CD4-positive, alpha-beta T cell treated with Interferon gamma for 1 hour (primary cell): ENCODE measurements around the gene TMEM132A.
"Not testable (repeated sequence)": the region's sequence is repeated elsewhere in the genome, so short reads cannot be mapped to it uniquely, and the experiment has no call there.

ENCODE experiments used
- DNase-seq: peaks from one replicate; pipeline ENCODE4 v3.0.0-alpha.2; 2020

TMEM132A gene

DNA sequence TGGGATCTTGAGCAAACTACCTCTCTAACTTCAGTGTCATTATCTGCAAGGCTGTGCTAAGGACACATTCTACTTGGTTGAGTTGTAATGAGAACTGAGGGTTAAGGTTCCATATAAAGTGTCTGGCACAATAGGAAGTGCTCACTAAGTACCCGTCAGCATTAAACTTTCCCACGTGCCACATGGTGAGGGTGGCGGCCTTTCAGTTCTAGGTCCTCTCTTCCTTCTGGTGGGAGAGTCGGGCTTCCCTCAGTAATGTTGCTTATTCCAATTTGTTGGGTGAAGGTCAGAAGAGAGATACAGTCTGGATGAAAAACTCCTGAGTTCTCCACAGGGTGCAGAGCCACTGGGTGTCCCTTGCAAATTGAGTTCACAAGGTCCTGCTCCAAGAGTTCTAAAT is 42.6 kb downstream of the TMEM132A start:
- DNase-seq, result no peak

DNA sequence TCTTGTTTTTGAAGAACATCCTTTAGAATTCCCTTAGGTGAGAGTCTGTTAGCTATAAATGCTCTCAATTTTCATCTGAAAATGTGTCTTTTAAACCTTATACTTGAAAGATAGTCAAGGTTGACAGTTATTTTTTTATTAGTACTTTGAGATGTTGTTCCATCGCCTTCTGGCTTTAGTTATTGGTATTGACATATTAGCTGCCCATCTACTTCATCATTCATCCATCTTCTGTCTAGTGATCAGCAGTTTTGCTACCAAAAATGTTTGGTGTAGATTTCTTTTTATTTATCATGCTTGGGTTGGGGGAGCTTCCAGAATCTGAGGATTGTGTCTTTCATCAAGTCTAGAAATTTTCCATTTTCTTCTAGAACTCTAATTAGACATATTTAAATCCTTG is 44.0 kb downstream of the TMEM132A start:
- no peak for DNase-seq

DNA sequence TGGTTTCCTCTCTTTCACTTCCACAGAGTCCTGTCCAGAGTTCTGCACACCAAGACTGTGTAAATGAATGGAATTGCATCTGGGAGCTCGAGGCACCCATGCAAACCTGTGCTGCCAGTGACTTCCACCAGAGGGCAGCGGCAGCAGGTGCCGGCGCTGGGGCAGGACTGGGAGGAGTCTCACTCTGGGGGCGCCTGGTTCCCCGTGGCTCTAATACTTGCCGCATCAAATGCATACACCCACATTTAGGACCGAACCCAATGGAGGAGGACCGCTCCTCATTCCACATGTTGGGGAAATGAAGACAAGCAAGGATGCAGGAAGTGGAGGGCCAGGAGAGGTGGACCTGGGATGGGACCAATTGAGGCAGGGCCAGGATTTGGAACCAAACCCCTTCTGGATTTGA is 46.1 kb downstream of the TMEM132A start:
- peak; percentile 78 for DNase-seq

DNA sequence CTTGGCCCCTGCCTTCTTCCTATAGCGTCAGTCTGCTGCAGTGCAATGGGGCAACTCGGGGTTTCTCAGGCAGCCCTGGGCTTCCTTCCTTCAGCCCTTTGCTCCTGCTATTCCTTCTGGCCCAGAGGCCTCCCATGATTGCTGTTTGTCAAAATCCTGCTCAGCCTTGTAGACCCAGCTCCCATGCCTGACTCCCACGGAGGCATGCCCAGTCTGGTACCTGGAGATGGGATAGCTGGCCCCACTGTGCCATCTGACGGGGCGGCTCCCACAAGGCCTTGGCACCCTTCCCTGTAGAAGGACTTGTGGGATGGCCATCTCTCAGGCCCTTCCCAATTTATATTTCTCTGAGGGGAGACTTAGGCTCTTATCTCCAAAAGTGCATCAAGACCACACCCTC is 46.6 kb downstream of the TMEM132A start:
- no peak for DNase-seq

DNA sequence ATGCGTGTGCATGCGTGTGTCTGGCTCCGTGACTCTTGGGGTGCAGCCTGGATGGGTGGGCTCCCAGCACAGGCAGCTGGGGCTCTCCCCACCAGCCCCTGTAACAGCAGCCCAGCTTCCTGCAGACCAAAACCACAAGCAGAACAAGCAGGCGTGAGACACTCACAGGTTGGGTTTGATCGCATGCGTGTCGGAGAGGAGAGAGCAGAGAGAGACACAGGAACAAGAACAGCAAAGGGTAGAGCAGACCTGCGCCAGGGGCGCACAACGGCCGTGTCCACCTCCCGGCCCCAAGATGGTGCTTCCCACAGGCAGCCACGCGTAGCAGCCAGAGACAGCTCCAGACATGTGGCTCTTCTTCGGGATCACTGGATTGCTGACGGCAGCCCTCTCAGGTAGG is 47.3 kb downstream of the TMEM132A start, which contains the start of gene CD6:
TSS of gene CD6 (plus strand) at position 161 of the 400 bp plus-strand sequence. CDS start at position 347, 186 bp downstream.
- DNase-seq, result peak; percentile 73

DNA sequence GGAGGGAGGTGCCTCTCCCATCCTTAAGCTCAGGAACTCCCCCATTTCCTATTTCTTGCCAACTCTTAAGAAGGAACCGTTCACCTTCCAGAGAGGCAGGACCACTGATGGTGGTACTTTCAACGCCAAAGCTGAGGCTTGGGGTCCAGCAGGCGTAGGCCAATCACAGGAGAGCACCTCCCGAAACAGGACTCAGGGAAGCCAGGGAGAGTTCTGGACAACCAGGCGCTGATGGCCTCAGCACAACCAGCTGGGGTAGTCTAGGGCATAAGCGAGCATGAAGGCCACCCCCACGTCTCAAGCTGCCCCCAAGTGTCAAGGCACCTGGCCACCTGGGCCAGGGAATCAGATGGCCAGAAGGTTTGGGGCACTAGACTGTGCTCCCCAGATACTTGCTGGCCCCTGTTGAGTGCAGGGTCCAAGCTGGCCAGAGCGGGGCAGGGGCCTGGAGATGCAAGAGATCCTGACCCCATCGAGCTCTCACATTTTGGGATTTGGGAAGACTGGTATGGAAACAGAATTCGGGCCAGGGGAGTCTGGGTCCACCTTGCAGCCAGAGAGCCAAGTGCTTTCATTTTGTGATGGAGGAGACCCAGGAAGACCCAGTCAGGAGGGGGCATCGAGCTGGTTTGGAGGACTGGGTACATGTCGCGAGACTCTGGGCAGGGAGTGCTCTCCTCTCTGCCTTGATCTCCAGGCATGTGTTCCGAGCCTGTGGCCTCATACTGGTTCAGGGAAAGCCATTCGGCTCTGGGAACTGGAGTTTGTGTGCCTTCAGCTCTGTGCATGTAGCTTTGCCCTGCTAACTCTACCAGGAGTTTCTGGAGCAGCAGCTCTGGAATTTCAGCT is 48.1 kb downstream of the TMEM132A start:
- peak; percentile 52 for DNase-seq

DNA sequence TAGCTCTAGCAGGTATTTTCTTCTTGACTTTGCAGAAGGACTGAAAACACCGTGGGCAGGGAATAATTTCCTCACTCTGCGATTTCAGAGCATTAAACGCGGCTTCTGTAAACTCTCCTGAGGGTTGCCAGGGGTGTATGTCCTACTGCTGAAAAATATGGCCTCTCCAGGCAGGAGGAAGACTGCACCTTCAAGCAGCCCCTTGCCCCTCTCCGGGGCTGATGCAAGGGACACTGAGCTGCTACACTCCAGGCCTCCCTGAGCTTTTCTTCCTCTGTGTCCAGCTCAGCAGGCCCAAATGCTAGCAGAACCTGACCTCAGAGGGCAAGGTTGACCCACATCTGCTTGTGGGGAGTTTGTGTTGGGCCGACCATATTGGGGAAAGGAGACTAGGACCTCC is 49.4 kb downstream of the TMEM132A start:
- no peak for DNase-seq

DNA sequence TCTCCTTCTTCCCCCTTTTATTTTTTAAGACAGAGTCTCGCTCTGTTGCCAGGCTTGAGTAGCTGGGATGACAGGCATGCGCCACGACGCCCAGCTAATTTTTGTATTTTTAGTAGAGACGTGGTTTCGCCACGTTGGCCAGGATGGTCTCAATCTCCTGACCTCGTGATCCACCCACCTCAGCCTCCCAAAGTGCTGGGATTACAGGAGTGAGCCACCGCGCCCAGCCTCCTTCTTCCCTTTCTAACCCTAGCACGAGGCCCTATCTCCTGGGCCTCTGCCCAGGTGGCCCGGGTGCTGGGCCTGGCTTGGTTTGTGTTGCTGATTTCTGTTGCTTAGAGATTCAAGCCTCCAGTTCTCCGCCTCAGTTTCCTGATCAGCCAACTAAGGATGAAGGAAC is 50.1 kb downstream of the TMEM132A start:
- not testable (repeated sequence) for DNase-seq

DNA sequence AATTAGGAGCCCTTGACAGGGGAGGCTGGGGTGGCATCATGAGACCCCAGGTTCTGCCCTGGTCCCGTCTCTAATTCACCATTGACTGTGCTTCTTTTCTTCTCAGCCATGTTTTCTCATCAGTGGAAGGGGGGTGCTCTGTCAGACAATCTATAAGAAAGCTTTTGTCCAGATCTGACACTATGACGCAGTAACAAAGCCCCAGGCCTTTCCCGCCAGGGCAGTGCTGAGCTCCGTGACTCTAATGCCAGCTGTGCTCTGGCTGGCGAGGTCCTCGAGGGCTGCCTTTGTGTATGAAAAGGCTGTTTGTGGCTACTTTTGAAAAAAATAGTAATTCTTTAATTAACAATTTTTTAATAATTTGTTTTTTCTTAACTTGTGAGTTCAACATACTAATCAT is 50.5 kb downstream of the TMEM132A start:
- no peak for DNase-seq

DNA sequence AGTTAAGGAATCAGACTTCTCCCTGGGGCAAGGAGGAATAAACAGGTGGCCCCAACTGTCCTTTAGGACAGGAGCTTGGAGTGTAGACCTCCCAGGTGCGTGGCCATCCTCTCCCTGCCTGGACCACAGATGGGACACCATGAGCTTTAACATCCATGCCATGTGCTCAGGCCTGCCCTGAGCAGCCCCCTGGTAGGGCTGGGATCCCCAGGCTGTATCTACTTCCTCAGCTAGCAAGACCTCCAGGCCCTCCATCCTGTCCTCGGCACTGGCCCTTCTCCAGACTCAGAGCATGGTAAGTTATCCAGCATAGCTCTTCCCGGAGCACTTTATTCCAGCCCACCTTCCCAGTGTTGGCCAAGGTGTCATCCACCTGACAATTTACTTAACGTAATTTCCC is 53.0 kb downstream of the TMEM132A start:
- no peak for DNase-seq

DNA sequence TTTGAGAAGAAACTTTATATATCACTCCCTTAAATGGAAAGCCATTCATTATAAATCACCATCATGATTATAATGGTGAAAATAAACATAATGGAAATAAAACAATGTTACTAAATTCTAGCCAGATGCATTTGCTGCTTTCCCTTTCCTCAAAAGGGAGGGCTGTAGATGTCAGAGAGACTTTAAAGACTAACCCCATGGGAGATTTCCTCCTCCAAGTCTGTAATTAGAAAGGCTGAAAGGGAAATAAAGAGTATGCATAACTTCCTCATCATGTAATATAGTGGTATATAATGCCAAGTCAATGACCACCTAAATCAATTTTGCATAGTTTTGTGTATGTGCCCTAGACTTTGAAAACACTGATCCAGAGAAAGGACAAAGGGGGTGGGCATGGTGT is 53.6 kb downstream of the TMEM132A start:
- no peak for DNase-seq

DNA sequence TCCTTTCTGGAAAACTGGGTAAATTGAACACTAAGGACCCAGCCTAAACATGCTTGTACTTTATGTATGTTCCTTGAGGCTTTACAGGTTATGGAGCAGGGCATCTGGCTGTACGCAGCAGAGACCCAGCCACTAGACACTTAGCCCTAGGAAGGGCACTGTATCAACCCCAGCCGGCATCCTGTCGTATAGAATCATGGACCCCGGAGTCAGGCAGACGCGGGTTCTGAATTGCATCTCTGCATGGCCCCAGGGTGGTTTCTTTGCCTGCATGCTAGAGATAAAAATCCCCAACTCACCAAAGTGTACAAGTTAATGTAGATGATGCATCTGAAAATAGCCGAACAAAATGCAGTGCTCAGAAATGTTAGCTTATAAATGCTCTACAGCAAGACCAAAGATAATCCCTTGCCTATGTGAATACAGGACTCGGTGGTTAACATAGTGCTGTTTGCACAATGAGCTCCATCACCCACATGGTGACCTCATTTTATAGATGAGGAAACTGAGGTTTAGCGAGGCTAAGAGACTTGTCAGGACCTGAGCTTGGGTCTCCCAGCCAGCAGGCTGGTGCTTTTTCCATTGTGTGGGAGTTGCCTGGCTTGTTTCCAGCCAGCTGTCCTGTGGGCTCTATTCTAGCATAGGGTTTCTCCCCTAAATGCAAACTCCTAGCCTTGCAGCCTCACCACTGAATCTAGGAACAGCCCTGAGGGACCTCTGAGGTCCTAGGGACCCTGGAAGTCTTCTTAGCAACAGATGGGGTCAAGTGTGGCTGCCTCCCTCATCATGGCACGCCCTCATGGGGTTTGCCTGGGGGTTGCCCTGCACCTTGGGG is 54.5 kb downstream of the TMEM132A start:
- DNase-seq, result no peak

DNA sequence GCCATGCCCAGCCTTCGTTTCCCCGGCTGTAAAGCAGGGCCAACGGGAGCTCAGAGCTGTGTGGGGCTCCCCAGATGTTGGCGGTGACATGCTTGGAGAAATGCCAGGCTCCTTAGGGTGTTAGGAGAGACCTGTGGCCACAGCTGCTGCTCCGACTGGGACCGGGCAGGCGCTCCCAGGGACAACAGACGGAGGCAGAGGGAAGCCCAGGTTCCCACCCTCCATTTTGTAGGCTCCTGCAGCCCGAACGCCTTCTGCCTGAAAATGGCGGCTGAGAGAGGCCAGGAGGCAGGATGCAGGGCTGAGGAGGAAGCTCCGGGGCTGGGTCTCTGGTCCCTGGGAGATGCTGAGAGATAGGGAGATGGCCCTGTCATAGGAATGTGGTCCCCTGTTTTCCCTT is 57.3 kb downstream of the TMEM132A start:
- no peak for DNase-seq

DNA sequence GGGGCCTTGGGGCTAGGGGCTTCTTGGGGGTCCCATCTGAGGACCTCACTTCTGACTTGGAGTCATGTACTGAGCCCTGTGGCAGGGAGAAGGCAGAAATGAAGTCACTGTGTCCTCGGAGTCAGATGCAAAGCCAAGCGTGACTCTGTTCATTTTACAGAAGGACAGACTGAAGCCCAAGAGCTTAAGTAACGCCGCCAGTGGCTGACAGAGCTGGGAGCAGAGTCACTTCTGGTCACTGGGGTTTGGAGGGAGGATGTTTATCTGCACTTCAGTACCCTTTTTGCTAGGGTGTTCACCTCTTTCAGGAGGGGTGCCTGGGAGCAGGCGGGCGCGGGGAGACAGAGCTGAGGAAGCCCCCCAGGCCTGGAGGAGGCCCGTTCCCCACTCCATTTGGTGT is 57.9 kb downstream of the TMEM132A start:
- DNase-seq, result no peak

DNA sequence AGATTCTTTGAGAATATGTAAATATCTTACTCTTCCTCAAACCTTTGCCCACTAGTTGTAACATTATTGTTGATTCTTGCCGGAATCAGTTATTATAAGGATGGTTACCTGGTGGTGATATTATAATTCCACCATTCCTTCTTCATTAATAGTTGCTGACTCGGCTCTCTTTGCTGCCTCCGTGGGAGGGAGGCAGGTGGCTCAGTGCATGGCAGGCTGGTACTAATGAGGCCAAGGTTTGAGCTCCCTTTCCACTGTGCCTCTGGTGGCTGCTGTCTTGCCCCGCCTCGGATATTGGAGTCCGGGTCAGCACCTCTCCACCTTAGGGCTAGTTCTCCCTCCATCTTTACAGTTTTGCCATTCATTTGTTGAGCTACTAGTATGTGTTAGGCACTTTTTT is 59.9 kb downstream of the TMEM132A start:
- DNase-seq, result no peak

DNA sequence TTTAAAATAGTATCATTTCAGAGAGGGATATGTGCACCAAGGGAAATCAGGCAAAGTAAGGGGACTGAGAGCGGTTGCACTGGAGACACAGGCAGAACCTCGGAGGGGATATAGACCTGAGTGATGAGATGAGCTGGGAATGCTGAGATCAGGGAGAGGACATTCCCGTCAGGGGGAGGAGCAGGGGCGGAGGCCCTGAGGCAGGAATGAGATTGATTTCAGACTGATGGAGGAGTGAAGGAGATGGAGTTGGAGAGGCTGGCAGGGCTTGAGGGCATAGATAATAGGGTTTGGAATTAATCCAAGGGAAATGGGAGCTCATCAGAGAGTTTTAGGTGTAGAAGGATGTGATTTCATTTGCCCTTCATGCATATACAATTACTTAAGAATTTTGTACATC is 60.4 kb downstream of the TMEM132A start:
- no peak for DNase-seq

DNA sequence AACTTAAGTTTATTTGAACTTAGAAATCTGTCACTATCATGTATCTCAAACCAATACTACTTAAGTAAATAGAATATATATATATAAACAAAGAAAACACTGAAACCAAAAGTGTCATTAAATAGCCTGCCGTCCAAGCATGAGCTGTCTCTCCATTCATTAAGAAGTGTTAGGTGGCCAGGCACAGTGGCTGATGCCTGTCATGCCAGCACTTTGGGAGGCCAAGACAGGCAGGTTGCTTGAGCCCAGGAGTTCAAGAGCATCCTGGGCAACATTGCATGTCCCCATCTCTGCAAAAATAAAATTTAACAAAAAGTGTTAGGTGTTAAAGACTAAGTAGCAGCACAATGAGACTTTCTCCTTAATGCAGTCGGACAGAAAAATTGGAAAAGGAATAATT is 61.2 kb downstream of the TMEM132A start:
- DNase-seq, result no peak

DNA sequence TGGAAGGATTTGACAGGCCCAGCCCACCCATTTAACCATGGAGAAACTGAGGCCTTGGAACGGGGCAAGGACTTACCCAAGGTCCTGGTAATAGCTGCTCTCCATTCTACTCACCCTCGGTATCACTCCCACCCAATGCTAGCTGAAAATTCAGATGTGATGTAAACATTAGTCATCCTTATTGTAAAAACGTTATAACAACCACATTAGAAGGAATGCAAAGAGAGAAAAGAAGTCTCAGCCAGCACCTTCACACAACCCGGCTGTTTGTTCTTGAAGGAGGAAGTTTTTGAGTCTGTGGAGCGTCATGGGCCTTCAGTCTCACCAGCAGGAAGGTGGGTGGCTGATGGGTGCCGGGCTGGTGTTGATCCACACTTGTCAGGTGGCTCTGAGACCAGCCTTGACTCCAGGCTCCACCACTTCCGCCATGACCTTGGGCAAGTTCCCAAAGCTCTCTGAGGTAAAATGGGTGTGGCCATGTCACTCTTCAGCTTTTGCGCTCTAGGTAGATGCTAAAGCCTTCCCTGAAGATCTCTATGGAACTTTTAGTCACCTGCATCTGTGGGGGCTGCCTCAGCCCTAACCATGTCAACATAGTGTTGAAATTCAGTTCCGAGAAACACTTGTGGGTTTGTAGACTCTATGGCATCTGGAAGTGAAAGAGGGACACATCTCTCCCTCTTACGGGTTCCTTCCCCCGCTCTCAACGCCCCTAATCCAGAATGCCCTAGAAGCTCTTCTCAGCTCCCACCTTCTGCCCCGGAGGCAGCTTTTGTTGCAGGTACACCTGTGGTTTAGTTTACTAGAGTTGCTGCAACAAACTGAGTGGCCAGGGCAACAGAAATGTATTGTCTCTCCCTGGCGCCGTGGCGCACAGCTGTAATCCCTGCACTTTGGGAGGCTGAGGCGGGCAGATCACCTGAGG is 62.0 kb downstream of the TMEM132A start:
- DNase-seq, result peak; percentile 93
